ENCODE data around the gene CORO2B. TPM values are rescaled to one million over a fixed set of nuclear protein-coding genes. Genes with fewer than 3 reads are reported as not detected.

The CORO2B gene
- total RNA-seq, 1 experiment from 2014 or later, result 3.8 TPM

DNA sequence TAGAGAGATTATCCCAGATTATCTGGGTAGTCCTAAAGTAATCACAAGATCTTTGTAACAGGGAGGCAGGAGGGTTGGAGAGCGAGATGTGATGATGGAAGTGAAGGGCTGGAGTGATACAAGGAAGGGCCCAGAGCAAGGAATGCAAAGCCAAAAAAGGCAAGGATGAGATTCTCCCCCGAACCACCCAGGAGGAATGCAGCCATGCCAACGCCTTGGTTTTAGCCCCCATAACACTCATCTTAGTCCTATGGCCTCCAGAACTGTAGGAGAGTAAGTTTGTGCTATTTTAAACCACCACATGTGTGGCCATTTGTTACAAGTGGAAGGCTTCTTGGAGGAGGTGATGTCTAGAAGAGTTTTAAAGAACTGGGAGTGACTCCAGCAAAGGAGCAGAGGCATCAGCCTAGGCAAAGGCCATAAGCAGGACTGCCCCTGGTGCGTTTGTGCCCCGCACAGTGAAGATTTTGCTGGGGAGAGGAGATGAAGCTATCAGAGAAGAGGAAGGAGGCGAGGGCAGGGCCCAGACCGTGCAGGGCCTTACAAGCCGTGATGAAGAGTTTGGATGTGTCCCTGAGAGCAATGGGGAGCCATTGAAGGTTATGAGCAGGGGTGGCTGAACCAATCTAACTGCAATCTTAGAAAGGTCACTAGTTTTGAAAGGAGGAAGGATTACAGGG is 25.3 kb upstream of the CORO2B start:
- TF ChIP-seq EZH2 (IDR thresholded peaks at IDR 0.05; ENCODE audit: borderline replicate concordance, low read depth, low read length, poor library complexity, severe bottlenecking), result no peak
- TF ChIP-seq, protein P1, sequence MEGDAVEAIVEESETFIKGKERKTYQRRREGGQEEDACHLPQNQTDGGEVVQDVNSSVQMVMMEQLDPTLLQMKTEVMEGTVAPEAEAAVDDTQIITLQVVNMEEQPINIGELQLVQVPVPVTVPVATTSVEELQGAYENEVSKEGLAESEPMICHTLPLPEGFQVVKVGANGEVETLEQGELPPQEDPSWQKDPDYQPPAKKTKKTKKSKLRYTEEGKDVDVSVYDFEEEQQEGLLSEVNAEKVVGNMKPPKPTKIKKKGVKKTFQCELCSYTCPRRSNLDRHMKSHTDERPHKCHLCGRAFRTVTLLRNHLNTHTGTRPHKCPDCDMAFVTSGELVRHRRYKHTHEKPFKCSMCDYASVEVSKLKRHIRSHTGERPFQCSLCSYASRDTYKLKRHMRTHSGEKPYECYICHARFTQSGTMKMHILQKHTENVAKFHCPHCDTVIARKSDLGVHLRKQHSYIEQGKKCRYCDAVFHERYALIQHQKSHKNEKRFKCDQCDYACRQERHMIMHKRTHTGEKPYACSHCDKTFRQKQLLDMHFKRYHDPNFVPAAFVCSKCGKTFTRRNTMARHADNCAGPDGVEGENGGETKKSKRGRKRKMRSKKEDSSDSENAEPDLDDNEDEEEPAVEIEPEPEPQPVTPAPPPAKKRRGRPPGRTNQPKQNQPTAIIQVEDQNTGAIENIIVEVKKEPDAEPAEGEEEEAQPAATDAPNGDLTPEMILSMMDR (conservative IDR thresholded peaks at IDR 0.05; ENCODE audit: low read depth, low read length), result no peak

DNA sequence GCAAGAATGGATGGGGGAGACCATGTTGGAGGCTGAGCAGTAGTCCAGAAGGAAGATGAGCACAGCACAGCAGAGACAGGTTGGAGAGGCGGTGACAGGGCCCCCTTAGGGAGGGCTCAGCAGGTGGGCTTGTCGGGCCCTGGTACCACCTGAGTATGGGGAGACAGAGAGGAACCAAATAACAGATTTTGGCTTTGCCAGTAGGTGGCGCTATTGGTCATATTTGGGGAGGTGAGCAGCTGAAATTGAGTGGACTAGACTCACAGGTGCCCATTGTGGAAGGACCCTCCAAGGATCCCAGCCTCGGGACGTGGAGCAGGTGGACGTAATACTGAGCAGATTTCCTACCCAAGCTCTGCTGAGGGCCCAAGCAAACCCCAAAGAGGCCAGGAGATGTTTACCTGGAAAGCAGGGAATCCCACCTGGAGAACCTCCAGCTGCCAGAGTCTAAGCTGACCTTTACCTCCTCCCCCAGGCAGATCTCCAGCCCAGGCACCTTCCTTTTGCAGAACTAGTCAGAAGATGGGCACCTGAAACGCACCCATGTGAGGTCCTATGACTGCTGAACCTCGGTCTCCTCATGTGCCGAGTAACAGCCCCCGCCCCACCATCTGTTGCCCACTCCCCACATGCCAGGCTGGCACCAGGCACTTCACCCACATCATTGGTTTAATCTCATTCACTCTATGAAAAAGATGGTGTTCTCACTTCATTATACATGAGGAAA is 24.6 kb upstream of the CORO2B start:
- intact Hi-C loops (cut with micrococcal nuclease; ENCODE audit: unreplicated experiment), result loop anchor here (5.0 kb wide), 1 partner anchor 247 kb away; no protein-coding TSS in a partner anchor
- Histone ChIP-seq H3K27me3 (replicated peaks; ENCODE audit: insufficient read depth, low read depth, low read length, poor library complexity) (peaks cover 3% of the 10 kb centered on the region), H3K4me1 (ENCODE audit: insufficient read depth, low read length, poor library complexity, severe bottlenecking) (peaks cover 7% of the 10 kb centered on the region), H3K9me3 (ENCODE audit: low read depth, low read length, poor library complexity, severe bottlenecking) (no peaks in the 10 kb centered on the region), H3K4me3 (ENCODE audit: low read depth, low read length, poor library complexity, severe bottlenecking) (no peak overlapping the region), H3K27ac (ENCODE audit: low read depth, low read length, poor library complexity, severe bottlenecking) (no peak overlapping the region), H3K36me3 (ENCODE audit: insufficient read depth, low read length, poor library complexity, severe bottlenecking) (no peaks in the 10 kb centered on the region)
- ChIA-PET POLR2A (ENCODE audit: low non-redundant PET) (interaction anchor here (0.6 kb wide), 1 partner anchor 93 kb away, joined by 5 read pairs; no protein-coding TSS in a partner anchor), CTCF (interaction anchor here (0.5 to 3.9 kb wide), 8 partner anchors 8 to 321 kb away, joined by 3 to 50 read pairs (median 6); no protein-coding TSS in a partner anchor)
- peak; percentile 78 for DNase-seq (ENCODE audit: low spot score)
- TF ChIP-seq, protein P1 (conservative IDR thresholded peaks at IDR 0.05; ENCODE audit: low read depth, low read length), result peak; percentile 85
- no peak for TF ChIP-seq EZH2 (IDR thresholded peaks at IDR 0.05; ENCODE audit: borderline replicate concordance, low read depth, low read length, poor library complexity, severe bottlenecking)
- no TSS peak for BruUV-seq (replicated peaks)

More for the DNA sequence above, 25.3 kb upstream of the CORO2B start:
- POLR2A ChIA-PET (ENCODE audit: low non-redundant PET), result no interaction called here
- CTCF ChIA-PET, result interaction anchor here (1.0 to 3.9 kb wide), 6 partner anchors 67 to 372 kb away, joined by 3 to 50 read pairs (median 8); no protein-coding TSS in a partner anchor
- Histone ChIP-seq H3K27me3 (replicated peaks; ENCODE audit: insufficient read depth, low read depth, low read length, poor library complexity) (peaks cover 4% of the 10 kb centered on the region), H3K36me3 (ENCODE audit: insufficient read depth, low read length, poor library complexity, severe bottlenecking) (no peaks in the 10 kb centered on the region), H3K4me3 (ENCODE audit: low read depth, low read length, poor library complexity, severe bottlenecking) (no peak overlapping the region), H3K27ac (ENCODE audit: low read depth, low read length, poor library complexity, severe bottlenecking) (no peak overlapping the region), H3K9me3 (ENCODE audit: low read depth, low read length, poor library complexity, severe bottlenecking) (no peaks in the 10 kb centered on the region), H3K4me1 (ENCODE audit: insufficient read depth, low read length, poor library complexity, severe bottlenecking) (no peaks in the 10 kb centered on the region)
- no peak for DNase-seq (ENCODE audit: low spot score)
- BruUV-seq (replicated peaks), result no TSS peak
- intact Hi-C loops (cut with micrococcal nuclease; ENCODE audit: unreplicated experiment), result loop anchor here (5.0 kb wide), 1 partner anchor 246 kb away; no protein-coding TSS in a partner anchor

DNA sequence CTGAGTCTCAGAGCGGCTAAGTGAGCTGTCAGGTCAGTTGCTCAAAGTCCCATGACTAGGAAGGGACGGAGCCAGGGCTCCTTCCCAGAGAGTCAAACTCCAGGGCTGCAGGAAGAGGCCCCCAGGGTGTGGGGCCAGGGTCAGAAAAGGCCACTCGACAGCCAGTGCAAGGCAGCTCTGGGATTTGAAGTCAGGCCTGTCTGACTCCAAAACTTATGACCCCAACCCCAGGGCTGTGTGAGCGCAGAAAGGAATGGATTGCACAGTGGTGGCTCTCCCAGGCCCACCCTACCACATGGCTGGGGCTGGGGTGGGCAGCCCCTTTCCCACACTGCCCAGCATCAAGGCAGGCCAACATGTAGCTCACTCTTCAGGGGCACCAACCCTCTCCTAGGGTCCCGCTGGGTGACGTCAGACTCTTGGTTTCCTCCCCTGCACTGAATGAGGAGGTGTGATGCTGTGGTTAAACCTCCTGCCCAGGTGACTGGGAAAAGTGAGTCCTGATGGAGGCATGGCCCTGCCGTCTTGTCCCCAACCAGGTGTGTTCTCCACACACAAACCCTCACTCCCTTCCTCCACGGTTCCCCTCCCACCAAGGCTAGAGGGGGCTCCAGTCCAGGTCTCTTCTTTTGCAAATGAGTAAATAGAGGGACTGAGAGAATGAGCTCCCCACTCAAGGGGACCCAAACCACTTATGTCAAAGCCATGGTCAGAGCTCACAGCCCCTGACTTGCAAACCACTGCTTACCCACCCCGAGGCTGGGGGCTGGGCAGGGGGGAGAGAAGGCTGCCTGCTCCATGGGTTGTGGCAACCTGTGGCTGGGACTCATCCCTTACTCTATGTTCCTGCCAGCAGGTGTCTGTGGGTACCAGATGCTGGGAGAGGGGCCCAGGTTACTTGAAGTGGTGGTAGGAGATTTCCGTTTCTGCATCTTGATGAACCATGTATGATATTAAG is 23.8 kb upstream of the CORO2B start:
- no peaks in the 10 kb centered on the region for H3K9me3 ChIP-seq (ENCODE audit: low read depth, low read length, poor library complexity, severe bottlenecking)
- no peak overlapping the region for H3K27ac ChIP-seq (ENCODE audit: low read depth, low read length, poor library complexity, severe bottlenecking)
- intact Hi-C loops (cut with micrococcal nuclease; ENCODE audit: unreplicated experiment), result loop anchor here (5.0 kb wide), 1 partner anchor 248 kb away; no protein-coding TSS in a partner anchor
- no TSS peak for BruUV-seq (replicated peaks)
- no peaks in the 10 kb centered on the region for H3K27me3 ChIP-seq (replicated peaks; ENCODE audit: insufficient read depth, low read depth, low read length, poor library complexity)
- TF ChIP-seq, protein P1 (conservative IDR thresholded peaks at IDR 0.05; ENCODE audit: low read depth, low read length), result no peak
- TF ChIP-seq EZH2 (IDR thresholded peaks at IDR 0.05; ENCODE audit: borderline replicate concordance, low read depth, low read length, poor library complexity, severe bottlenecking), result no peak
- H3K4me1 ChIP-seq (ENCODE audit: insufficient read depth, low read length, poor library complexity, severe bottlenecking), result peaks cover 9% of the 10 kb centered on the region
- POLR2A ChIA-PET (ENCODE audit: low non-redundant PET), result interaction anchor here (0.6 kb wide), 1 partner anchor 92 kb away, joined by 5 read pairs; no protein-coding TSS in a partner anchor
- no peak overlapping the region for H3K4me3 ChIP-seq (ENCODE audit: low read depth, low read length, poor library complexity, severe bottlenecking)
- DNase-seq (ENCODE audit: low spot score), result no peak
- CTCF ChIA-PET, result interaction anchor here (0.5 to 3.9 kb wide), 8 partner anchors 7 to 321 kb away, joined by 3 to 50 read pairs (median 6); no protein-coding TSS in a partner anchor
- no peaks in the 10 kb centered on the region for H3K36me3 ChIP-seq (ENCODE audit: insufficient read depth, low read length, poor library complexity, severe bottlenecking)

Measured in A673 (cell line).